Adipose tissue (tissue), 3 donors: Measurements from ENCODE around the gene CCNL1. TPM values are rescaled to one million over a fixed set of nuclear protein-coding genes. Genes with fewer than 3 reads are reported as not detected.

Experiments used
- H3K27ac ChIP-seq: one replicate; pipeline ENCODE4 v1.5.1; 2013; ENCODE audit warnings: low read depth, low read length
- WGBS, 3 donors: extraction: QIAGEN DNeasy Blood & Tissue Kit; methylation state at CpG; one replicate each; pipeline ENCODE4 v1.1.7; 2013; 5-methylcytosine and 5-hydroxymethylcytosine counted together
- polyA plus RNA-seq, 3 donors: library from polyadenylated mRNA; stranded (reverse); fragments of 200-250 nt; gene quantifications; one replicate each; pipeline ENCODE4 v1.2.3, GENCODE V29; 2013
- donor health status: healthy with polysubstance abuse.
- donor health status: Bipolar disorder and iron deficiency.
- donor health status: healthy.

The CCNL1 gene
- polyA plus RNA-seq, 3 donors: 50.9 to 277 (median 118) TPM

DNA sequence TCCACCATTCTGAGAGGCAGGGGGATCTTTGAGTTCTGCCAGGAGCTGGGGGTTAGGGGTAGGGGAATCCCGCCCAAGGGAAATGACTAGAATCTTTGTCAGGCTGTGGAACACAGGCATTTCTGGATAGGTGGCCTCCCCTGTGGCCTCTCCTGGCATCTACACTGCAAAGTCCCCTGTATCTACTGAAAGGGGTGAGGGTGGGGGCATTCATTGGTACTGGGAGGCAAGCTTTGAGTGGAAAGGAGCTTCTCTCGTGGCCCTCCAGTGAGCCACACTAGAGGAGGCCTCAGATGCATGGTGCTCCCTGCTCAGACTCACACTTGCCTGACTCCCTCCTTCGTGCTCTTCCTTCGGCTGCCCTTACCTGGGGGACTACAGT, 59.9 kb downstream of the CCNL1 start:
- H3K27ac ChIP-seq: no peak overlapping the region
- 81 to 100% (median 95%) methylated on average over 4 of the region's 4 CpGs for WGBS, 3 donors

DNA sequence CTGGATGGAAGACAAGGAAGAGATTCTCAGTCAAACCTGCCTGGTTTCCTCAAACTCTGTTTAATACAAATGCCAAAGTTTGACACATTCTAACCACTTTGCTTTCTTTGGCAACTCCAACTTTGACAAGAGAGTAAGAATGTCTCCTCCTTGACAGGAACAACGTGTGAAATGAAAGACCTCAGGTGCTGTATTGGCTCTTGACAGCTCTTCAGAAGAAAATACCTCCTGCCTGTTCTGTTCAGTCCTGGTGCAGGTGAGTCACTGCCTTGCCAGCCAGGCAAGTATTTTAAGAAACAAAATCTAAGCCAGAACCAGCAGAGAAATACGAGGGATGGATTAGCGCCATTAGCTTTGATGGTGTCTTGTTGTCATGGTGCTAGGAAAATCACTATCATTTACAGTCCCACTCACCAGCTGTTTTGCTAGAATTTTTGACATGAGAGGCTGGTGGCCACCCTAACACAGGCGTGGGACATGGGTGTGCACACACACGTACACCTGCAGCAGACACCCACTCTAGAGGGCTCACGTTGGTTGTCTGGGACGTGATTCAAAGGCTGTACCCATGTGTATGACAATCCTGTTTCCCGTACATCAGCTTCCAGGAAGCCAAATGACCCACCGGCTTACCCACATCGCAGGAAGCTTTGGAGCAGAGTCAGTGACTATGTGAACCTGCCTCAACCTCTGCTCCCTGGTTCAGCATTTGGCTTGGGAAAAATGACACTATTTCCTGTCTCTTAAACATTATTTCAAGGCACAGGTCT, 60.4 kb downstream of the CCNL1 start:
- 77 to 83% (median 81%) methylated on average over 10 of the region's 10 CpGs for WGBS, 3 donors
- H3K27ac ChIP-seq: no peak overlapping the region

DNA sequence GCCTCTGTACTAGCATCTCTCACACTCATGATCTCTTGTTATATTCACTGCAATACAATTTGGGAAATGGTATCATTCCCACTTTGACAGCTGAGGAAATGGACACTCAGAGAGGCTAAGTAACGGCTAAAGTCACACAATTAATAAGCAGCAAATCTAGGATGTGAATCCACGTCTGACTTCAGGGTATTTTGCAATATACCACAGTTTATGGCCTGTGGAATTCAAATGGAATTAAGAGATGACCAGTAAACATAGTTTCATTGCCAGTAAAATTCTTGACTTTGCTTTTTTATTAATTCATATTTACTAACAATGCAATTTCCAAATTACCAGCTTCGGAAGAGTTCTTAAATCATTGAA, 61.1 kb downstream of the CCNL1 start:
- no peak overlapping the region for H3K27ac ChIP-seq
- 53 to 80% (median 69%) methylated on average over 3 of the region's 3 CpGs for WGBS, 3 donors

DNA sequence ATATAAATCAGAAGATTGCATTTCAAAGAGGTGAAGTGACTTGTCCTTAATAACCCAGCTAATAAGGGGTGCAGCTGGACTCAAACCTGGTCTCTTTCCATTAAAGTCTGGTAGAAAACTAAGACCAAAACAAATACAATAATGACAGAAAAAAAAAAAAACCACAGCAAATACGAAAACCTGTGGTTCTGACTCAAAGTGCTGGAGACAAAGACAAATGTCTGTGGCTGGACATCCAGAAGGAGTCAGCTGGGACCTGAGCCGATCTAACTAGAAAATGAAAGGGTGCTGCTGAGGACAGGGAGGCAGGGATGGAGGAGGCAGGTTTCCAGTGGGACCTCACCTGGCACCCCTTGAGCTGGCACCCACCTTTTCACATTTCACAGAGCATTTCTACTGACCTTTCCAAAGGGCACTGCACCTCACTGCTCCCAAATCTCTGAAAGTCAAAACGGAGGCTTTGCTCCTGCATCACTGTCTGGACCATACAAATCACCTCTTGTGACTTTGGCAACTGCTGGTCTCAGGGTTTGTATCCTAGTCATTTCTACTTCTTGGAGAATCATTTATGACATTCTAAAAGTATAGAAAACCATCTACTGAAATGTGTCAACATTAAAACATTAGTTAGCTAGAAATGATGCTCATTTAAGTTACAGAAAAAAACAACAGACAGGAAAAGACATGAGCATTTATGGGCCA, 61.7 kb downstream of the CCNL1 start:
- H3K27ac ChIP-seq: no peak overlapping the region
- 65 to 73% (median 73%) methylated on average over 3 of the region's 3 CpGs for WGBS, 3 donors
